ENCODE data around the gene LAMA2. TPM values are rescaled to one million over a fixed set of nuclear protein-coding genes. Genes with fewer than 3 reads are reported as not detected.

The LAMA2 gene, protein sequence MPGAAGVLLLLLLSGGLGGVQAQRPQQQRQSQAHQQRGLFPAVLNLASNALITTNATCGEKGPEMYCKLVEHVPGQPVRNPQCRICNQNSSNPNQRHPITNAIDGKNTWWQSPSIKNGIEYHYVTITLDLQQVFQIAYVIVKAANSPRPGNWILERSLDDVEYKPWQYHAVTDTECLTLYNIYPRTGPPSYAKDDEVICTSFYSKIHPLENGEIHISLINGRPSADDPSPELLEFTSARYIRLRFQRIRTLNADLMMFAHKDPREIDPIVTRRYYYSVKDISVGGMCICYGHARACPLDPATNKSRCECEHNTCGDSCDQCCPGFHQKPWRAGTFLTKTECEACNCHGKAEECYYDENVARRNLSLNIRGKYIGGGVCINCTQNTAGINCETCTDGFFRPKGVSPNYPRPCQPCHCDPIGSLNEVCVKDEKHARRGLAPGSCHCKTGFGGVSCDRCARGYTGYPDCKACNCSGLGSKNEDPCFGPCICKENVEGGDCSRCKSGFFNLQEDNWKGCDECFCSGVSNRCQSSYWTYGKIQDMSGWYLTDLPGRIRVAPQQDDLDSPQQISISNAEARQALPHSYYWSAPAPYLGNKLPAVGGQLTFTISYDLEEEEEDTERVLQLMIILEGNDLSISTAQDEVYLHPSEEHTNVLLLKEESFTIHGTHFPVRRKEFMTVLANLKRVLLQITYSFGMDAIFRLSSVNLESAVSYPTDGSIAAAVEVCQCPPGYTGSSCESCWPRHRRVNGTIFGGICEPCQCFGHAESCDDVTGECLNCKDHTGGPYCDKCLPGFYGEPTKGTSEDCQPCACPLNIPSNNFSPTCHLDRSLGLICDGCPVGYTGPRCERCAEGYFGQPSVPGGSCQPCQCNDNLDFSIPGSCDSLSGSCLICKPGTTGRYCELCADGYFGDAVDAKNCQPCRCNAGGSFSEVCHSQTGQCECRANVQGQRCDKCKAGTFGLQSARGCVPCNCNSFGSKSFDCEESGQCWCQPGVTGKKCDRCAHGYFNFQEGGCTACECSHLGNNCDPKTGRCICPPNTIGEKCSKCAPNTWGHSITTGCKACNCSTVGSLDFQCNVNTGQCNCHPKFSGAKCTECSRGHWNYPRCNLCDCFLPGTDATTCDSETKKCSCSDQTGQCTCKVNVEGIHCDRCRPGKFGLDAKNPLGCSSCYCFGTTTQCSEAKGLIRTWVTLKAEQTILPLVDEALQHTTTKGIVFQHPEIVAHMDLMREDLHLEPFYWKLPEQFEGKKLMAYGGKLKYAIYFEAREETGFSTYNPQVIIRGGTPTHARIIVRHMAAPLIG (N-terminal part only)
- polyA plus RNA-seq: 1.2 and 2.1 TPM in 2 replicates

DNA sequence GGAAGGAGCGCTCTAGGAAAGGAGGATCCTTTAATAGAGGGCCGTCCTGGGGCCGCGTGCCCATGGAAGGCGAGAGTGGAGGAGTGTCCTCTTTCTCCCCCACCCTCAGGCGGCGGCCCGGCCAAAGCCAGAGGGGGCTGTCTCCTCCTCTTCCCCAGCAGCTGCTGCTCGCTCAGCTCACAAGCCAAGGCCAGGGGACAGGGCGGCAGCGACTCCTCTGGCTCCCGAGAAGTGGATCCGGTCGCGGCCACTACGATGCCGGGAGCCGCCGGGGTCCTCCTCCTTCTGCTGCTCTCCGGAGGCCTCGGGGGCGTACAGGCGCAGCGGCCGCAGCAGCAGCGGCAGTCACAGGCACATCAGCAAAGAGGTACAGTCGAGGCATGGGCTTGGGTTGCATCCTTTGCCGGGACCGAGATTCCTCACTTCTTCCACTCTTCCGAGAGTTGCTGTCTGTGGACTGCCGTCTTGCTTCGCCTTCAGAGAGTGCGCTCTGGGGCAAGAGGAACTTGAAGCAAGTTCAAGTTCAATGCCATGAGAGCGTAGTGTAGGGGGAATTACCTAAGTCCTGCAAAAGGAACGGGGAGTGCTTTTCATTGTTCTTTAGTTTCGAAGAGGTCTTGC lies at the start of gene LAMA2:
Gene LAMA2, plus strand, starts transcription at position 148 of the 621 bp plus-strand sequence. Its CDS starts 108 bp downstream, at position 256.

